A204.1 (cell line): Measurements from ENCODE around the gene FAM234B.

Experiments used
- FAIRE-seq: peaks from 2 replicates; lab custom pipeline; 2012; peaks lifted over from hg19 to GRCh38; lab: Jason Lieb, UNC

Gene FAM234B

DNA sequence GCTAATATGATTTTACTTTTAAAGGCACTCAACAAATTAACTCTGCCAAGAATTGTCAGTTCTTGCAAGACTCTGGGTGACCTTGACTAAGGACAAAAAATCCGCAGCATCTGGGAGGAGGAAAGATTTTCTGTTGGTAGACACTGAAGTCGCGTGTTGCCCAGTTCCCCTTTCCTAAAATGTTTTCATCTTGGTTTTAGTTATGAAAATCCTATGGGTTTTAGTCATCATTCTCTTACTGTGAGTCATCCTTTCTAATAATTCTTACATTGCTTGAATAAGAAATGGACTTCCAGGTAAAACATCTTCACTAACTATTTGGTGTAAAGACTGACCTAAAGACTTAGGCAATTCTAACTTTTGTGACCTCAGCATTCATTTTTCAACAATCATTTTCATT, 50.2 kb downstream of the FAM234B start:
- FAIRE-seq = no peak

DNA sequence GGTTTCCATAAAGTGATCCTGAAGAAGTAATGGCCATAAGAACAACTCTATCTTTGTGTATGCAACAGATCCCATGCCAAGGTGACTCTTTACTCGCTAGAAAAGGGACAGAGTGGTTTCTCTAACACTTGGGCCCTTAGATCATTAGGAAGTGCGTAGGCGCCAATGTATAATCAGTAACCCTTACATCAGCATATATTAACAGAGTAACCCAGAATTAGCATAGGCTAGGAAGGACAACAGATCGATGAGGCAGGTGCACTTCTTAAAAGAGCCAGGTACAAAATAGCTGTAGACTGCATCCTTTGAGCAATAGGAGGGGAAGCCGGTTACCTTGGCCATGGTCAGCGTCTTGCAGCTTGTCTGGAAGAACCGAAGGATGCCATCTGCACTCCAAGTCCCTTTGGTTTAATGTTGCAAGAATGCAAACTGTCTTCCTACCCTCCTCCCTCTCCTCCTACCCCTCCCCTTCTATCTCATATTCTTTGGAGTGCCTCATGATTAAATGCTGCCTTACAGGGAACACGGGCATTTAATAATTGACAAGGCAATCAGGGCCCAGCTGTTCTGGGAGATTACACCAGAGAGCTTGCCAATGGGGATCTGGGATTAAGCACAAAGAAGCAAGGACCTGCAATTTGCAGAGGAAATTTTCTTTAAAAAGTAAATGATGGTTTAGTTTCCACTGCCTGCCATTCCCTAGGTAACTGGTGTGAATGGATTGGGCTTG, 51.2 kb downstream of the FAM234B start:
- FAIRE-seq = no peak

DNA sequence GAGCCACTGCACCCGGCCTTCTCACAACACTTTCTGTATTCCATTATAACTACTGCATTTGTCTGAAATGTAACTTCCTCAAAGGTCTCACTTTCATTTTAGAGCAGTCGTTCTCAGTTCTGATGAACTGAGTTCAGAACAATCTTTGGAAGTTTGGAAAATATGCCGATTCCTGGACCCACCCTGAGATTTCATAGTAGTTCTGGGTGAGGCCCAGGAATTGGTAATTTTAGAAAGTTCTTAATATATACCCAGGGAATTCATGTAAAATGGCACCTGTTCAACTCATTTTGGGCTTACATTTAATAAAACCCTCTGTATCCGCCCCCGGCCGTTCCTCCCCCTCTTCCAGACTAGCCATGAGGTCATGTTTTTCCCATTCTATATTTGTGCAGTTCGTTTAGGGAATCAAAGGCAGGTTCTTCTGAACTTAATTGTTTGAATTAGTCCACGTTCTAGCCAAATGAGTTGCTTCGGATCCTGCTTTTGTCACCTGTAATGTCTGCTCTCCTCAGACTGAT, 53.4 kb downstream of the FAM234B start:
- no peak for FAIRE-seq

DNA sequence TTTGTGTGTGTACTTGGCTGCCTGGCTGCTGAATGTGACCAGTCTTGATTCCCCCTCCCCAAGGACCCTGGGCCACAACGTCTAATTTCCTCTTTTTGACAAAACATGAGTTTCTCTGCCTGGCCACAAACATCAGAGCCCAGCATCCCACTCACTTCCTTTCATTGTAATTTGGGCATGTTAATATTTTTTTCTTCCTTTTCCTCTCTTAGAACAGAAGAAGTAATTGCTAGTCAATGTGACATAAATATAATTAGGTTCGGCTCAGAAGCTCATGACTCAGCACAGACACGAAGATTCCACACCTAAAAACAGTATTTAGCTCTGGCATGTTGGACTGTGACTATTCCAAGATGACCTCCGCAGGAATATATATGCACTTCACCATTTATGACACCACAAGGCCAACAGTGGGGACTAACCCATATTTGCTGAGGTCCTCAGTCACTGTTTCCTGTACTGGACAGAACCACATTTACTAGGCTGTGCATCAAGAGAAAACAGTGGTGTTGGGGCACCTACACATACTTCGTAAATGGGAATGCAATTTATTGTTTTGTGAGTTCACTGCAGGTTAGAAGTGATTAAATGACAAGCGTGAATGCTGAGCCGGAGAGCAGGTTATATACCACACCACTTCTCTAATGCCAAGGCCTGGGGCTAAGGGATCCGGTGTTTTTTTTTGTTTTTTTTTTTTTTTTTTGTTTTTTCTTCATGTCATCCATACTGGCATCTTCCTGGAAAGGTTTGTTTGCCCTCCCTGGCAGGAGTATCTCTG, 55.1 kb downstream of the FAM234B start:
- FAIRE-seq = no peak

DNA sequence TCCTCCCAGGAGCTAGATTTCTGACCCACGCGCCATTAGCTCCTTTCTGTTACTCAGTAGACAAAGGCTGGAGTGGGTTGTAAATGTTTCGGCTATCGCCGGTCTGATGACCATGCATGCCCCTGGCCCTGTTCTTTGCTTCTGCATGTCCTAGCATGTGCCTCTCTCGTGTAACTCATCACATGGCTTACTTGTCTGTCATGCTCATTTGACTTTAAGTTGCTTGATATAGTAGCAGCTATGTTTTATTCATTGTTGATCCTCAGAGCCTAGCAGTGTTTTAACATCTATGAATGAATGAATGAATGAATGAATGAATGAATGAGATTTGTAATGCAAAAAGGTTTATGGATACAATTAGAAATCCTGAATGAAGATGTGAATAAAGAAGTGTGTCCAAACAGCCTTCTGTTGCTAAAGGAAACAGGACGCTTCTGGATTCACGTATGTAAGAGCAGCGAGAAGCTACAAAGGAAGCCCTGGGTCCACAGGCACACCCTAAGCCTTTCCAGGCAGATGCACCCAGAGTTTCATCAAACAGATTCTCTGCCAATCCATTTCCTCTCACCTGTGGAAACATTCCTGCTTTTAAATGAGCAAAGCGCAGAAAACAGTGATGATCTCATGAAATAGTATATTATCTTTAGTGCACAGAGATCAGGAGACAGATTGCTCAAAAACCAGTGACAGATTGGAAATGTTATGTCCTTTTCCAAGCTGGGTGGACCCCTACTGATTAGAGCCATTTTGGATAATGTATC, 55.8 kb downstream of the FAM234B start:
- FAIRE-seq = no peak

DNA sequence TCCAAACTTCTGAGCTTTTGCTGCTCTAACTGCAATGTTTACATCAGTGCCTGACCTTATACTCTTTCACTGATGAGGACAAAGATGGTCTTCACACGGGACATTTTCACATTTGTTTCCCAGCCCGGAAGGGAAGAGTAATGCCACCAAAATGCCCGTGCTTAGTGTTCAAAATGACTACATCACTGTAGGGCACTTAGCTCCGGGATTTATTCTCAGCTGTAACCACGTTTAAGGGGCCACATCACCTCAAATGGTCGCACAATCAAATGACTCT, 56.4 kb downstream of the FAM234B start:
- FAIRE-seq = no peak

DNA sequence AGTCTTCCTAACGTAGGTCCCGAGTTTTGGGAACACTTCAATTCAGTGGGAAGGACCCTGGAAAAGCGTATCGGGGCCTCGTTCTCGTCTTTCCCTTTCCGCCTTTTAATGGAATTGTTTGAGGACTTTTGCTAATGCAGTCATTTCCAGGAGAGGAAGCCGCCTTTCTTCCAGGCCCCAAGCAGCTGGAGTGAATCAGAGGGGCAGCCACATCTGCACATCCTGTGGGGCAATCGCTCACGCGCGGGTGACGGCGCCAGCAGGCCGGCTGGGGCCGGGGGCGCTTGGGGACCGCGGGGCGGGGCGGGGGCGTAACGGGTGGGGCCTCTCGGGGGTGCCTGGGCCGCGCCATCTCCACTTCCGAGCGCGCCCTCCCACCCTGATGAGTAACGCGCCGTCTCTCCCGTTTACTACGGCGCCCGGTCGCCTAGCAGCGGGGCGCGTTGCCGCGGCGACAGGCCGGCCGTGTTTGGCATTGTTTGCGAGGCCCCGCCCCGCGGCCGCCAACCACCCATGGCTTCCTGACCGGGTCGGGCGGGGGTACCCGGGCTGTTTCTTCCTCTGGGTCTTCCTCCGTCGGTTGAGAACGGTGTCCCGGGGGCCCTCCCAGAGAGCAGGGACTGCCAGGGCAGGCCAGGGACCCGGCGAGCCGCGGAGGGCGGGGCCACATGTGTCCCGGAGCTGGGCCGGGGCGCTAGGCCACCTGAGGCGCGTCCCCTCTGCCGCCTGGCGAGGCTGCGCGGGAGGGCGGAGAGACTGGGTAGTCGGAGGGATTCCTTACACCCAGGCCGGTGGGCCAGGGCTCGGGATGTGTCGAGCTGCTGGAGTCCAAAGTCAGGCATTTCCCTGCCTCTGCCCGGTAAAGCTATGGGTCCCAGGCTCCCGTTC, 56.9 kb downstream of the FAM234B start:
- no peak for FAIRE-seq

DNA sequence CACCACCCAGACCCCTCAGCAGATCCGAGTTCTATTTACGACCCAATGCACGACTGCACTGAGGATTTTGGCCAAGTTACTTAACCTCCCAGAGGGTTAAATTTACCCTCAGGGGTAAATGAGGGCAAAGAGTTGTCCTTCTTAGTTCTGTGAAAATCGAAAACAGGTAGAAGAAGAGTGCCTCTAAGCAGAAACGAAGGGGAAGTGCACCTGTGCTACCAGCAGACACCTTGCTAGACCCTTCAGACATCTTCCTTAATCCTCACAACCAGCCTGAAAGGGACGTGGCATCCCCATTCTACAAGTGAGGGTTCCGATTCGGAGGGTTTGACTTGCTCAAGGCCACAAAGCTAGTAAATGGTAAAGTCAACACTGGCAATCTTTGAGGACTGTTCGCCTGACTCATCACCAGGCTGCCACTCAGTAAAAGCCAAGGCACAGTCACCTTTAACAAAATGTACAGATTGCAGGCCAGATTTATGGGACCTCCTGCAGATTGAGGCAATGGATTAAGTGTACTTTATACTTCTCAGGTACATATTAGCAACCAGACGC, 57.7 kb downstream of the FAM234B start:
- FAIRE-seq = no peak

DNA sequence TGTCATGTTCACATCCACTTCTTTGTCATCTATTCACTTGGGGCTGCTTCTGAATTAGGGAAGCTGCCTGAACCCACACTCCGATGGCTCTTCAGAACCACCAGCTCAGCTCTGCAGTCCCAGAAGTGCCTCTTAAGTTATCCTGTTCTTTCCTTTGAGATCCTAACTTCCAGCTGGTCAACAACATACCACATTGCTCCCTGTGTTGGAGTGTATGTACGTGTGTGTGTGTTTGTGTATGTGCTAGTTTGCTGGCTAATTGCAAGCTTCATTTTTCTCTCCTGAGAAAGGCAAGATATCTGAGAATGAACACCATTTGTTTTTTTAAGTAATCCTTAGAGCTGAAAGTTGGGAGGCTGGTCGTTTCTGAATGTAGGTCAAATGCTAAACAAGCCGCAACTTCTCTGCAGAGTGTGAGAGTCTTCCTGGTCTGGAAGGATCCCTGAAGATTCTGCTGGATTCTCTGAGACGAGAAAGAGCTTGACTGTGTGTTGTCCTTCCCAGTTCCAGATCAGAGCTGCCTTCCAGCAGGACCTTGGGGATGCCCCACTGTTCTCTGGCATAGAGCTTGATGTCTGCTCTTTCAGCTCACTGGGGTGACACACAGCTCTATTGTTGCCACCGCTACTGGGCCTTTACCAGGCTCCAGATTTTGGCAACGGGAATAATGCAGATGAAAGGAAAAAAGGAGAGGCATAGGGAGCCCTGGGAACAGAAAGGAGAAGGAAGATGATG, 58.4 kb downstream of the FAM234B start:
- FAIRE-seq = no peak

DNA sequence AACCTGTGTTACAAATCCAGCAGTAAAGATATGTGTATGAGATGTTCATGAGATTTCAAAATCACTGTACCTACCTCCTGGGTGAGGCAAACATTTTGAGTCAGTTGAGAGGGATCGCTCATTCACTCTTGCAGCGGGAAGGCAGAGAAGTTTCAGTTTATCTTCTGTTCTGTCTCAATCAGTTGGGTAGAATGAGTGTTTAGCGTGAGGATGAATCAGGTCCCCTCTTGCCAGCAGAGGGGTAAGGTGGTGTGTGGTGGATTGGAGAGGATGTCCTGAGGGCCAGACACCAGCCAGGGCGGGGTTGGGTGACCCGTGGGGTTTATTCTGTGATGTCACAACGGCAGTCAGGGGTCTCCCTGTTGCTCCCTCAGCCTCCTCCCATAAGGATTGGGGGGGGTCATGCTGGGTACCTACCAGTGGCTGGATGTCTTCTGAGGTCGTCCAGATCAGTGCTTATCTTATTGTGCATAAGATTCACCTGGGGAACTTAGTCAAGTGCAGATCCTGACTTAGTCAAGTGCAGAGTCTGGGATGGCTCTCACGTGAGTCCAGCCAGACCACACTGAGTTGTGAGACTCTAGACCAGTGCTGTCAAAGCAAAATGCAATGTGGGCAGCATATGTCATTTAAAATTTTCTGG, 59.3 kb downstream of the FAM234B start, which contains the start of gene GSG1:
TSS of gene GSG1 (minus strand) at position 277 of the 643 bp plus-strand sequence. CDS start at position 122, 155 bp downstream.
- FAIRE-seq = no peak

DNA sequence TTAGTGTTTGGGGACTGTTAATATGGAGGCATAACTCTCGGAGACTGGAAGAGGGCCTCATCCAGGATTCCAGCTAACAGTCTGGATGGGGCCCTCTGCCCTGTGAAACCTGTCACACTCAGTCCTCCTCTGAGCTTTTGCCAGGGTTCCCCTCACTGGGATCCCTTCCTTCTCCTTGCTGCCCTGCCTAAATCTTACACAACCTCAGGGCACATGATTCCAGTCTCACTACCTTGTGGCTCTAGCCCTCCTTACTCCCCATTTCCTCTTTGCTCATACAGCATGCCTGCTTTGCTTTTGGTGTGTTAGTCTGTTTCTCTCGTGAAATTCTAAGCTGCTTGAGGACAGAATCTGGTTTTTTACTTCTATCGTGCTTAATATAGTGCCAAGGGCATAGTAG, 60.2 kb downstream of the FAM234B start:
- no peak for FAIRE-seq

DNA sequence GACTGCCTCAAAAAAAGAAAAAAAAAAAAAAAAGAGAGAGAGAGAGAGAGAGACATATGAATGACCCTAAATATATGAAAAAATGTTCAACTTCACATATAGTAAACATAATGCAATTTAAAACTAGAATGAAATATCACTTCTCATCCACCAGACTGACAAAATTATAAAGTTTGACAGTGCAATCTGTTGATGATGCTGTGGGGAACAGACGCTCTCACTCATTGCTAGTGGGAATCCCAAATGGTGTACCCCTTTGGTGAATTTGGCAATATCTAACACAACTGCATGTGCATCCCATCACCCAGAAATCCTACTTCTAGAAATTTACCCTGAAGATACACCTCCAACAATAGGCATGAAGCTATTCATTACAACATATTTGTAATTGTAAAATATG, 61.6 kb downstream of the FAM234B start:
- FAIRE-seq = no peak

DNA sequence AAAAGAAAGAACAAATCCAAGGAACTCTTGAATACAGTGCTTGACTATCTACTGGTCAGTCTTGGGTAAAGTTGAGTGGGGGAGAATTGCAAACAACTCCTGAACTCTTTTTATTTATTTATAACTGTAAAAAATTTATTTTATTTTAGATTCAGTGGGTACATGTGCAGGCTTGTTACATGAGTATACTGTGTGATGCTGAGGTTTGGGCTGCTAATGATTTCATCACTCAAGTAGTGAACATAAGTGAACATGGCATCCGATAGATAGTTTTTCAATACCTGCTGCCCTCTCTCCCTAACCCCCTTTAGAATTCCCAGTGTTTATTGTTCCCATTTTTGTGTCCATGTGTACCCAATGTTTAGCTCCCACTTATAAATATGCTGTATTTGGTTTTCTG, 62.5 kb downstream of the FAM234B start:
- no peak for FAIRE-seq

DNA sequence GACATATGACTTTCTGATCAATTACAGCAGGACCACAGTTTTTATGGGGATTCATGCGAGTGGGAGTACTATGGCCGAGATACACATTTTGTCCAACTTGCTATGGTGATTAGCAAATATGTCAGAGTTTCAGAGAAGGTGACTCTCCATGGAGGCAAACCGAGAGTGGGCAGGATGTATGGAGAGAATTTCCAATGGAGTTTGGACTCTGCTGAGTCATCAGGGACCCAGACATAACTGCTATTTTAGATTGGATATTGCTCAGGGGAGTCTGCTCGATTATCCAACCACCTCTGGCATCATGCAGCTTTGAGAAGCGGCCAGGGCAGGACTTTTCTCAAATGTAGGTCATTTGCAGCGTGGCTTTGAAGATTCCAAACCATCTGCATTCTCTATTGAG, 68.8 kb downstream of the FAM234B start:
- FAIRE-seq = no peak

DNA sequence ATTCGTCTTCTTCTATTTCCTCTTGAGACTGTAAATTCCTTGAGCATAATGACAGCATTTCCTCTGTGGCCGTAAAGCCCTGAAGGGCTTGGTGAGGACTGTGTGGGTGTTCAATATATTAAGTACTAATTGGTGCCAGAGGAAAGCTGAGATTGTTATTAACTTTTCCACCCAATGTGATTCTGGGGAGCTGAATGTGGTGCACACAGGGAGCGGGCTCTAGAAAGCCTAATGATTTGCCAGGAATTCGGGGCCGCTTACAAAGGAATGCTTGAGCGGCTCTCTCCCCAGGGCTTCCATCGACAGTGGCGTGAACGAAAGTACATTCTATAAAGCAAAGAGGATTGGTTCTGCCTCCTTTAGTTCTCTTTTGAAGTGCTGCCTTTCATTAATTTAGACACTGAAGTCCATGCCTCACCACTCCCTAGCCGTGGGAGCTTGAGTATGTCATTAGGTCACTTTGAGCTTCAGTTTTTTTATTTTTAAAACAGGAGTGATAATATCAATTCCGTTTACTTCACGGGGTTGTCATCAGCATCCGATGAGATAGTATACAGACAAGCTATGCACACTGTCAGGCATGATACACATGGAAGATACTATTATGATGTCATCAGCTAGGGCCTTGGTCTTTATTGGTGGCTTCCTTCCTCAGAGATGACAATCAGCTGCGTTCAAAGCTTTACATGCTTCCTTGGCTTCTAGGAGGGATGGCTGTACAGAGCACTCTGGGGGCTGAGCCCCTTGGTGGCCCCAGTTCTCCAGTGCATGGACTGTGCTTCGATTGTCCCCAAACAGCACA, 70.3 kb downstream of the FAM234B start:
- FAIRE-seq = no peak

DNA sequence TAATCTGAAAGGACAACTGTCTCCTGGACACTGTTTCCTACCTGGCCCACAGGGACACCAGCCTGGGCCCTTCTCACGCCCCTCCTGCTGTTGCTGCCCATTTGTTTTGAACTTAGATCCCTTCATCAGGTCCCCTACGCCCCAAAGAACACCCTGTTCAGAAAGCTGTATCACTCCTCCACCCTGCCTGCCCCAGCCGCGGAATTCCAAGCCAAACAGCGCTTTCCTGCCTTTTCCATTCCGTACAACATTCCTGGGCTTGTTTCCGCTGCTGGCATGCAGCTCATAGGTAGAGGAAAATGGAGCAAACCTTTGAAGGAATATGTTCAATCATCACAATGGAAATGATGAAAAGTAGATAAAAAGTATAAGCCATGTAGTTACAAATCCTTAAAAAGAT, 72.1 kb downstream of the FAM234B start:
- no peak for FAIRE-seq

DNA sequence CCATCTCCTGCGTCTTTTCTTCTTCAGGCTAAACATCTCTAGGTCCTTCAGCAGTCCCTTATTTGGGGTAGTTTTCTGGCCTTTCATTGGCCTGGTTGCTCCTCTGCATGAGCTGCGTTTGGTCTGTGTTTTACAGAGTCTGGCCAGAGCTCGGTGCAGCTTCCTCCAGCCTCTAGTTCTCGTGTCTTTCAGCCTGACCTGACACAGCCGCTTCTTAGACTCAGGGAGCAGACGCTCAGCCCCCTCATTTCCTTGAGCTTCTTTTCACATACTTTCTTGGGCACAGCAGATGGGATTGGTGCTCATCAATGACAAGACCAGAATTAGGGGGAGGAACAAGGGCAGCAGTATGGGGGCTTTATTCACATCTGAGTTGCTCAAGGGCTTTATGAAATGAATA, 72.8 kb downstream of the FAM234B start:
- no peak for FAIRE-seq

DNA sequence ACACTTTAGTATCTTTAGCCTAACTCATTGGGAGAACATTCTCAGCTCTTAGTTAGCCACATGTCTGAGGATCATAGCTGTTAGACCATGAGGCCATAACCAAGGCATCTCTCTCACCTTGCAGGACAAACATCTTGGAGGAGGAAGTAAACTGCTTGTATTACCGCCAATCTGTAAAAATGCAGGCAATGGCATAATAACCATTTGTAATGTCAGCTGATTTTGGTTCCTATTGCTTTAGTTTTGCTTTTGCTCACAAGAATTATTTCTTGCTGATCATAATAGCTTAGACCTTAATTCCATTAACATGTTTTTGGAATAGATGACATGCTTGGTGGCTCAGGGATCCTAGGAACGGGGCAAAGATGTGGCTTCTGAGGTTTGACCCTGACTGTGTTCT, 75.6 kb downstream of the FAM234B start:
- no peak for FAIRE-seq

DNA sequence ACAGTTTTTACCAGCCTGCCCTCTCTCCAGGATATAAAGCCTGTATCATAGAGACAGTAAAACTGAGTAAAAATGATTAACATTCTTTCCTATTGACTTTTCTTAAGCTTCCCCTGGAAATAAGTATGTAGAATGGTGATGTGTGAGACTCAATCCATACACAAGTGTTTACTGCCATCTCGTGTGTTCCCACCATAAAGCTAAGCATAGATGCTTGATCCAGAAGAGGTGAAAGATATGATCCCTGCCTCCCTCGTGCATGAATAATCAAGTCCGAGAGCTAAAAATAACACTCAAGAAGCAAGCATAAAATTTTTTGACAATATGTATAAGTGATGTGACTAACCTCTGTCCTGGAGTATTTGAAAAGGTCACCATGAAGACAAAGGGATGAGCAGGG, 76.2 kb downstream of the FAM234B start:
- FAIRE-seq = no peak

DNA sequence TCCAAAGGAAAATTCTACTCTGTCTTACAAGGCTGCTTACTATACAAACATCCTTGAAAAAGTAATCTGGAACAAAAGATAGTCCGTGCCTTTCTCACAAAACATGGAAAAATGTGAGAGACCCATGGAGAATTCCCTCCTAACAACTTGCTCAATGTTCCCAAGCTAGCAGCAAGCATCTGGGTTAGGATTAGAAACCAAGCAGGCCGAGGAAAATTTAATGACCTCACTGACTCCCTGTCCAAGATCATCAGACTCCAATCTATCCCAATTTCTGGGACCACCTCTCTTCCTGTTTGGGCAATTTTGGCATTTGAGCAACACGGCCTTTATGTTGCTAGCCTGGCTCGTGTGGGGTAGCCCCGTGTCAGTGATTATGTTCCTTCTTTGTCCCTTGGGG, 77.4 kb downstream of the FAM234B start:
- no peak for FAIRE-seq
